Measurements from ENCODE around the gene TNP2.

The TNP2 gene

DNA sequence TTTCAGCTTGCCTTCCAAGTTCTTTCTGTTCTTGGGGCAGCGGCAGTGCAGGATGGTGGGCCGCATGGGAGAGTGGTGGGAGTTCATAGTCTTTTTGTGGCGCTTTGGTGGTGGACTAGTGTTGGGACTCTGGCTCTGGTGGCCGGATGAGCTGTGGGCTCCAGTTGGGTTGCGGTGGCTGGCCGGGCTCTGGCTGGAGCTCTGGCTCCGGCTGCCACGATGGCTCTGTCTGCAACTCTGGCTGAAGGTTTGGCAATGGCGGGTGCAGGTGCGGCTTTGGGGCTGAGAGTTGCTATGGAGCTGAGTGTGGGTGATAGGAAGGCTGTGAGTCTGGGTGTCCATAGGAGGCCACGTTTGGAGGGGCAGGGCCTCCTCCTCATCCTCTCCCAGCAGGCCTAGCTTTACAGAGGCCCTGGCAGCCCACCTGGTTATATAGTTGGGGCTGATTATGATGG, at the start of gene TNP2:
Gene TNP2 (minus strand): TSS at position 405 of the 455 bp plus-strand sequence. CDS start 63 bp downstream, at position 342.
- no peak for DNase-seq (ENCODE audit: low read depth in 3 of 3)

DNA sequence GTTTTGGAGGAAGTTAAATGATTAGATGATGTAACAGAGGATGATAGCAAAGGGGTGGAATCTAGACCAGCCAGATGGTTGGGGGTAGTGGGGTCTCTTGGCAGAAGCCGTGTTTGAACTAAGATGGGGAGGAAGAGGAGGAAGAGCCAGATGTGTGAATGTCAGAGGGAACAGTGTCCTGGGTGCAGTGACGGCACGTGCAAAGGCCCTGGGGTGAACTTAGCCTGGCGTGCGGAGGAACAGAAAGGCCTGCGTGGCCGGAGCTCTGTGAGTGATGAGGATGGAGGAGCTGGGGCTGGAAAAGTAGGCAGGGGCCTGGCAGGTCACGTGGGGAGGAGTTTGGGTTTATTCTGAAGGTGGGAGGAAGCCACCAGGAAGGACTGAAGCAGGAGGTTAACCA, 49.7 kb upstream of the TNP2 start:
- DNase-seq (ENCODE audit: low read depth in 3 of 3): no peak

DNA sequence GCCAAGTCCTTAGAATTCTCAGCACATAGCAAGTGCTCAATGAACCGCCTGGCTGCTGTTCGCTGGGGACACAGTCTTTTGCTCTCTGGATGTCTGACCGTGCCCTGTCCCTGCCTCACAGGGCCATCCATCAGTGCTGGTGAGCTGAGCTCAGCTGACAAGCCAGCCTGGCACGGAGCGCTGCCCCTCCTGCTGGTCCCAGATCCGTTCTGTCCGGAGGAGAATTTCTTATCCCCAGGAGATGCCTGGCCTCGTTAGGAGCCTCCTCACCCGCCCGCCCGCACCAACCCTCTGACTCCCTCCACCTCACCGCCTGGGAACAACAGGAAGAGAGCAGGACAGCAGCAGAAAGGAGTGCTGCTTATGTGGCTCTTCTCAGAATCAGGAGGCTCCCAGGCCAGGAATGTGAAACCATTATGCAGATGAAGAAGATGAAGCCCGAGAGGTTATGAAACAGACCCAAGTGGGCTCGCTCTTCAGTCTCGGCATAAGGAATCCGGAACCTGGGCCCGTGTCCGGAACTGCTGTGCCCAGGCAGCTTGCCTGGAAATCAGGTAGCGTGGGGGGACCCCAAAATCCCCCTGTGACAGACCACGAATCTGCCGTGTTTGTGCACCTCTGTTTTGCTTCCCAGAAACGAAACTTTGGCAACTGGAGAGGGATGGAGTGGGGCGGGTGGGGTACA, 47.3 kb upstream of the TNP2 start:
- no peak for DNase-seq (ENCODE audit: low read depth in 3 of 3)

DNA sequence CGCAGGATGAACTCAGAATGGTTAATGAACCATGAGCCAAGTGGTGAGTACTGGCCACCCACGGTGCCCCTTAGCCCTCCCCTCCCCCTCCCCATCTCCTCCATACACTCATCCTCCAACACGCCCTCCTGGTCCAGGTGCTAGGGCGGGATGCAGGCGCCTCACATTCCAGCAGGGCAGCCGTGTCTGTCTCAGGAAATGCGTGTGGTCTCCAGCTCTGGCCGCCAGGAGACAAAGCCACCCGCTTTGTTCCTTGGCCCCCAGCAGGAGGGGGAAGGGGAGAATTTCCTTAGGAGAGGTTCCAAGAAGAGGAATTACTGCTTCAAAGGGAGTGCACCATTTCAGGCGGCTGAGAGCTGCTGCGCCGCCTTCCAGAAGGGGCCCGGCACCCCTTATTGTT, 46.4 kb upstream of the TNP2 start:
- no peak for DNase-seq (ENCODE audit: low read depth in 3 of 3)

DNA sequence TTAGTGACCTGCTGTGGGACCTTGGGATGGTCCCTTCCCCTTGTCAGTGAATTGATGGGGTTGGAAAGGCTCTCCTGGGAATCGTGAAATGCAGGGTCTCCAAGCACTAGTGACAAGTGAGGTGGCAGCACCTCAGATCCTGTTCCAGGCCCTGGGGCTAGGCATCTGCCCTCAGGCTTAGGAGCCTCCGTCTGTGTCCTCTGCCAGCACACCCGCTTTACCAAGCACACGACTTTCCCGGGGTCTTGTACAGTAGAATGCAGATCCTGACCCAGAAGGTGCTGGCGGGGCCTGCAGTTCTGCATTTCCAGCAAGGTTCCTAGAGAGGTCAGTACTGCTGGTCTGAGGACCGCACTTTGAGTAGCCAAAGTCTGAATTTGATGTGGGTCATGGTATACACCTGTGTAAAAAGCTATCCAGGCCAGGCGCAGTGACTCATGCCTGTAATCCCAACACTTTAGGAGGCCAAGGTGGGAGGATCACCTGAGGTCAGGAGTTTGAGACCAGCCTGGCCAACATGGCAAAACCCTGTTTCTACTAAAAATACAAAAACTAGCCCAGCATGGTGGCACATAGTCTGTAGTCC, 45.3 kb upstream of the TNP2 start:
- DNase-seq (ENCODE audit: low read depth in 3 of 3): no peak

DNA sequence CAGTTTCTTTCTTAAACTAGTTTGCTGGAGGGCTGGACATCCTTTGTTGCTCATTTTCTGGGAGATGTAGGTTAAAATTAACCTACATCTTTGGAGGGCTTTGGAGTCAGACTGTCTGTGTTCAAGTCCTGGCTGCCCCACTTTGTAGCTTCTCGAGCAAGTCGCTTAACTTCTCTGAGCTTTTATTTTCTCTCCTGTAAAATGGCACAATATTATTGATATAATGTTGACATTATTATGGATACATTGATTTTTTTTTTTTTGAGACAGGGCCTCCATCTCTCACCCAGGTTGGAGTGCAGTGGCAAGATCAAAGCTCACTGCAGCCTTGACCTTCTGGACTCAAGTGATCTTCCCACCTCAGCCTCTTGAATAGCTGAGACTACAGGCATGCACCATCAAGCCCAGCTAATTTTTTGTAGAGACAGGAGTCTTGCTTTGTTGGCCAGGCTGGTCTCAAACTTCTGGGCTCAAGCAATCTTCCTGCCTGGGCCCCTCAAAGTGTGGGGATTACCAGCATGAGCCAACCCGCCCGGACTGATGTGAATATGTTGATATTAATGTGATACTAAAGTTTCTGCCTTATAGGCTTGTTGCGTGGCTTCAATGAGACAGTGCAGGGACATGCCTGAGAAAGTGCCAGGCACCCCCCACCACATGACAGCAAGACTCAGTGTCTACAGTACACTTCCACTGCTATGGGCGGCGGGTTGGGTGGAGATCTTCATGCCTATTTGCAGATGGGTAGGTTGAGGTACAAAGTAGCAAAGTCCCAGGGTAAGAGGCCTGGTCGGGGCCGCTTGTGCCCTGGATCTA, 44.6 kb upstream of the TNP2 start:
- DNase-seq (ENCODE audit: low read depth in 3 of 3): no peak

DNA sequence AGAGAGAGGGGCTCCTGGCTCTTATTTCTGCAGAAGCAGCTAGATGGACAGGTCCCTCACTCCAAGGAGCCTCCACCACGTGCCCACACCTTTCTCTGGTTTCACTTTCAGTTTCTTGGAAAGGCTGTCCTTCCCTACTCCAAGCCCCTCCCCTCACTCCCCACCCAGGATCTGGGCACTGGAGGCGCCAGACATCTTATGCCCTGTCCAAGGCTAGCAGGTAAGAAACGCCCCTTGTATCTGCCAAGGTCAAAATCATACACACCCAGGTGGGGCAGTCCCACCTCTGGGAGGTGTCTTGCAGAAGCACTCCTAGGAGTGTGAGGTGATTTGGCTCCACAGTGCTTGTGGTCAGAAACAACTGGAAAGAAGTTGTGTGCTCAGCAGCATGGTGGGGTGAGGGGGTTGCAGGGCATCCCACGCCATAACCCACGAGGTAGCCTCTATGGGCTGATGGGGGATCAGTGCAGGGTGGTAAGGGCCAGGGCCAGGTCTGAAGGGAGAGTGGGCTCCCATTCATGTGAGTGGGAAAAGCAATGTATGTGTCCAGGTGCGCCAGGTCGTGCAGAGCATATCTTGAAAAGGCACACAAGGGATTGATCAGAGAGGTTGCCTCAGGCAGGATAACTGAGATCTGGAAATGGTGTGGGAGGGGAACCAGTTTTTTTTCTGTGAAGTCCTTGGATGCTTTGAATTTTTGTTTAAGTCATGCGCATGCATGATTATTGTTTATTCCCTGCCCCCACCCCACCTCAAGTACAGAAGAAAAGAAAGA, 43.8 kb upstream of the TNP2 start:
- DNase-seq (ENCODE audit: low read depth in 3 of 3): no peak

DNA sequence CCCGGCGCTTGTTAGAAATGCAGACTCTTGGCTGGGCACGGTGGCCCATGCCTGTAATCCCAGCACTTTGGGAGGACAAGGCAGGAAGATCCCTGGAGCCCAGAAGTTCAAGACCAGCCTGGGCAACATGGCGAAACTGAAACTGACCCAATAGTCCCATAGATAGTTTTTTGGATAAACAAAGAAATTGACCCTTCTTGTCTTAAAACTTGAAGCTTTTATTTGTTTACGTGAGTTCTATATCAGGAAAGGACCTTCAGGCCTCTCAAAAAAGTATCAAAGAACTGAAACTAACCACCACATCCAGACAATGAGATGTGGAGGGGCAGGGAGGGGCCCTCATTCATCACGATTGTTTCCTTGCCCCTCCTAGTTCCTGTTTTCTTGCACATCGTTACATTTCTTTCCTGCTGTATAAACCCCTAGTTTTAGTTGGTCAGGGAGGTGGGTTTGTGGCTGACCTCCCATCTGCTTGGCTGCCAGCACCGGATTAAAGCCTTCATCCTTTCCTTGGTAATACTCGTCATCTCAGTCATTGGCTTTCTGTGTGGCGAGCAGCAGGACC, 42.0 kb upstream of the TNP2 start:
- no peak for DNase-seq (ENCODE audit: low read depth in 3 of 3)

DNA sequence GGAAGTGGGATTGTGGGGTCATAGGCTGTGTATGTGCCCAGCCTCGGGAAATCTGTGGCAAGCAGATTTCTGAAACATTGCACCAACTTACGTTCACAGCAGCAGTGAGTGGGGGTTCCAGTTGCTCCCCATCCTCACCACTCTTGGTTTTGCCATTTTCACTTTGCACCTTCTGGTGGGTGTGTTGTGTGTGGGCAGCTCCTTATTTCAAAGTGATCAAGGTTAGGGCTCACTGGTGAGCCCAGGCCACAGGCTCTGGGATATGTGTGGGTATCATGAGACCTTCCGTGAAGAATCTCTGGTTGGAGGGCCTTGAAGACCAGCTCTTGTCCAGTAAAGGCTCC, 41.5 kb upstream of the TNP2 start:
- no peak for DNase-seq (ENCODE audit: low read depth in 3 of 3)

DNA sequence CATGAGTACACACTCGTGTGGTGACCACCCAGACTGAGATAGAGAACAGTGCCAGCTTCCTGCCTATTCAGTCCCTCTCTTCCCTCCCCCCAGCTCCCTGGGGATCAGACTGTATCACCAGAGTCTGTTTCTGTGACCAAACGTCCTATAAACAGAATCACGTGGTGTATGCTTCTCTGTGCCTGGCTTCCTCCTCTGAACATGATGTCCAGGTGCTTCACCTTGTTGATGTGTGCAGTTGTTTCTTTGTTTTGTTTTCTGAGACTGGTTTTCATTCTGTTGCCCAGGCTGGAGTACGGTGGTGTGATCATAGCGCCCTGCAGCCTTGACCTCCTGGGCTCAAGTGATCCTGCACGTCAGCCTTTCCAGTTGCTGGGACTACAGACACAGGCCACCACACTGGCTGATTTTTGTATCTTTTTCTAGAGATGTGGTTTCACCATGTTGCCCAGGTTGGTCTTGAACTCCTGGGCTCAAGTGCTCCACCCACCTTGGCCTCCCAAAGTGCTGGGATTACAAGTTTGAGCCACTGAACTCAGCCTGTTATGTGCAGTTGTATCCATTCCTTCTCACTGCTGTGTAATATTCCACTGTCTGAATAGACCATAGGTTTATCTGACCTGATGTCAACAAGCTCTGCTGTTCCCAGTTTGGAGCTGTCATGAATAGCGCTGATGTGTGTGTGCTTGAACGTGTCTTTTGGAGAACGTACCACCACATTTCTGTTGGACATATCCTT, 40.9 kb upstream of the TNP2 start:
- DNase-seq (ENCODE audit: low read depth in 3 of 3): no peak

DNA sequence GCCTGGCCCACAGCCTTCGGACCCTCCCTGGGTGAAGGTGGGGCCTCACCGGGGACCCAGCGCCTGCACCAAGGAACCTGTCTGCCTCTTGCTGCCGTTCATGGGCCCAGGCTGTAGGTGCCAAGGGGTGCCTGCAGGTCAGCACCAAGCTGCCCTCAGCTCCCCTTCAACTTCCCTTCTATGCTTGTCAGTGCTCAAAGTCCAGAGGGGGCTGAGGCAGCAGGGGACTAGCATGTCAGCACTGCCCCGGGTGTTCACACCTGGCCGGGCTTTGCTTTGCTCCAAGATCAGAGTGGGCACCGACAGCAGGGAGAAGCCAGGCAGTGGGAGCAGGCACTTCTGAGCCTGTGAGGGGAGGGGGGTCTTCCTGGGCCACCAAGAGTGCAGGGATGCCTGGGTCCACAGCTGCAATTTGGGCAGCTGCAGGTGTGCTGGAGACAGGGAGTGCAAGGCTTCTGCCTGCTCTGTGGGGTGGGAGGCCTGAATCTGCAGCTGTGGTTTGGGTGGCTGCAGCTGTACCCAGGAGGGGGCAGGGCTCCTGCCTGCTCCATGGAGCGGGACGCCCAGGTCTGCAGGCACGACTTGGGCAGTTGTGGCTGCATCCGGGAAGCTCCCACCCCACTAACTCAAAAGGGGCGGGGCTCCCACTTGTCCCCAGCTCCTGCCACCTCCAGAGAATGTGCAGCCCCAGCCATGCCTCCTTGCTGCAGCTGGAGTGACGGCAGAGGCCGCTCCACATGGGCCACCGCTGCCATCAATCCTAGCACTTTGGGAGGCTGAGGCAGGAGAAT, 39.6 kb upstream of the TNP2 start:
- no peak for DNase-seq (ENCODE audit: low read depth in 3 of 3)

DNA sequence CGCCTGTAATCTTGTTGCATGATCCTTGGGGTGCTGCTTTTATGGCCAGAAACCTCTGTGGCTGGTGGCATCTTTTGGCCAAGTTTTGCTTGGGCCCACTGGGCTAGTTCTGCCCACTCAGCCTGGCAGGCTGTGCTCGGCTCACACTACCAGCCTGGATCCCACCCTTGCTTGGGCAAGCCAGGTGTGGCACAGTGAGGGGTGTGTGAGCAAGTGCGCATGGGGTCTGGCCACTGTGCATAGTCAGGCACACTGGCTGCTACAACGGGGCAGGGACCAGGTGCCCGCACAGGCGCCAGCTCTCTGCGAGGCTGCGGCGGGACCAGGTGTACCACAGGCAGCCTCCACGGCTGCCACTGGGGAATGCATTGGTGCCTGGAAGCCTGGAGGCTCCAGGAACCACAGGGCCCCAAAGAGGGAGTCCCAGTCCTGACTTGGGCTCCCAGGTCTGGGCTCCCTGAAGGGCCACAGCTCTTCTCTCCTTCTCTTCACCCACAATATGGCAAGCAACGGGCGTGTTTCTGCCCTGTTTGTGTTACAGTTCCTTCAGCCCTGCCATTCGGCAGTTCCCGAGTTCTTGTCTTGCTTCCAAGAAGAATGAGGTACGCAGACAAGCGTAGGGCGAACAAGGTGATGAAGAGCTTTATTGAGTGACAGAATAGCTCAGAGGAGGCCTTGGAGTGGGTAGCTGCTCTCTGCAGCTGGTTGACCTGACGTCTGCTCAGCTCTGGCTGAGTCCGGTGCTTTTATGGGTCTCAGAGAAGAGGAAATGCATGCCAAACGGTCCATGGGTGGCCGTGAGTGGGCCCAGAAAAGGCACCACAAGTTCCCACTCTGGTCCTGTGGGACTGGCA, 38.7 kb upstream of the TNP2 start:
- no peak for DNase-seq (ENCODE audit: low read depth in 3 of 3)

DNA sequence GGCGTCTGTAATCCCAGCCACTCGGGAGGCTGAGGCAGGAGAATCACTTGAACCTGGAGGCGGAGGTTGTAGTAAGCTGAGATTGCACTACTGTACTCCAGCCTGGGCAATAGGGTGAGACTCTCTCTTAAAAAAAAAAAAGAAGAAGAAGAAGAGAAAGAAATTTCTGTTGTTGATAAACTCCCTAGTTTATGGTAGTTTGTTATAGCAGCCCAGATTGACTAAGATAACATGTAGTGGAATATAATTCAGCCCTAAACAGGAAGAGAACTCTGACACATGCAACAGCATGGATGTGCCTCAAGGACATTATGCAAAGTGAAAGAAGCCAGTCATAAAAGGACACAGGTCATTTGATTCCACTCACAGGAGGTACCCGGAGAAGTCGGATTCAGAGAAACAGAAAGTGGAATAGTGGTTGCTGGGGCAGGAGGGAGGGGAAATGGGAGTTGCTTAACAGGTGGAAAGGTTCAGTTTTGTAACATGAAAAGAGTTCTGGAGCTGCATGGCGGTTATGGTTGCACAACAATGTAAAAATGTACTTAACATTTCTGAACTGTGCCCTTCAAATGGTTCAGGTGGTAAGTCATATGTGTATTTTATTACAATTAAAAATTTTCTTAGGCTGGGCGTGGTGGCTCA, 38.0 kb upstream of the TNP2 start:
- DNase-seq (ENCODE audit: low read depth in 3 of 3): no peak

DNA sequence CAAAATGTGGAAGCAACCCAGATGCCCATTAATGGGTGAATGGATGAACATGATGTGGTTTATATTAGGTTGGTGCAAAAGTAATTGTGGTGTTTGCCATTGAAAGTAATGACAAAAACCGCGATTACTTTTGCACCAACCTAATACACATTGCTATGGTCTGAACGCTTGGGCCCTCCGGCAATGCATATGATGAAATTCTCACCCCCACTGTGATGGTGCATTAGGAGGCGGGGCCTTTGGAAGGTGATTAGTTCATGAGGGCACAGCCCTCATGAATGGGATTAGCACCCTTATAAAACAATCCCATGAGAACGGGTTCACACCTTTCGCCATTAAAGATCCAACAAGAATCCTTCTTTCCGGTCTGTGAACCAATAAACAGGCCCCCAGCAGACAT, 37.3 kb upstream of the TNP2 start:
- no peak for DNase-seq (ENCODE audit: low read depth in 3 of 3)

DNA sequence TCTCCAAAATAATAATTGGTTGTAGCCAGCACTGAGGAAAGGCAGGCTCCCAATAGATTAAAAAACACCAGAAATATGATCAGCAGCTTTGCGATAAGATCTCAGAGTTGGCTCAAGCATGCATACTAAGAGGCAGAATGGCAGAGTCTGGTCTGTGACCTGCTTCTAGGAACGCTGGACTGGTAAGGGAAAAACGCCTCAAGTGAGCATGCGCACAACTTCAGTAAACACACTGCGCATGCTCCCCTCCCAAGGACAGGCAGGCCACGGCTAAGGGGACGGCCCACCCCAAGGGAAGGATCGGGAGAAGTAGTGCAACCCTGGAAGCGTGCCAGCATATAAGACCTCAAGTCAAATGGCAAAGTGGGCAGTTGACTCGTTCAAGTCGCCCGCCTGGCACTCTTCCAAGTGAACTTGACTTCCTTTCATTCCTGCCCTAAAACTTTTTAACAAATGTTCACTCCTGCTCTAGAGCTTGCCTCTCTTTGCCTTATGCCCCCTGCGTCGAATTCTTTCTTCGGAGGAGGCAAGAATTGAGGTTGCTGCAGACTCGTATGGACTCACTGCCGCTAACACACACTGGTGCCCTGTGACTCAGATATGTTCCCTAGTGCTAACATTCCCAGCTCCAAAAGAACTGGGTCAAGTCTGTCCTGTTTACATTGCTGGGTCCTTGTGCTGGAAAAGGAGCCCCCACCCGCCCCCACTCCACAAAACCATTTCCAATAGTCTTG, 34.4 kb upstream of the TNP2 start:
- DNase-seq (ENCODE audit: low read depth in 3 of 3): no peak

DNA sequence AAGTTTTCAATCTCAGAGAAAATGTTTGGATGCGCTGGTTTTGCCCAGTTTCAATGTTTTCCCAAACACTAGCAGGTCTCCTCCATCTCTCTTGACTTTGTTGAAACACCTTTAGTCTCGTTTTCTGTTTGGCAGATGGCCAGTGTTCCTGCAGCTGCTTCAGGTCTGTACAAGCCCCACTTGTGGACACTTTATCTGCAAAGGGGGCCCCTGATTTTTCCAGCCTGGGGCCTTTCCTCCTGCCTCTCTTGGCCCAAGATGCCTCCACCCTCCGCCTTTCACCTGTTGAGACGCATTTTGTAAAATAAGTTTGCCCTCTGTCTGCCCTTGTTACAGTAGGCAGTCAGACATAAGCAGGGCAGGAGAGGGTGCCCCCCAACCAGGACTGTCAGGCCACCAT, 33.9 kb upstream of the TNP2 start:
- no peak for DNase-seq (ENCODE audit: low read depth in 3 of 3)

DNA sequence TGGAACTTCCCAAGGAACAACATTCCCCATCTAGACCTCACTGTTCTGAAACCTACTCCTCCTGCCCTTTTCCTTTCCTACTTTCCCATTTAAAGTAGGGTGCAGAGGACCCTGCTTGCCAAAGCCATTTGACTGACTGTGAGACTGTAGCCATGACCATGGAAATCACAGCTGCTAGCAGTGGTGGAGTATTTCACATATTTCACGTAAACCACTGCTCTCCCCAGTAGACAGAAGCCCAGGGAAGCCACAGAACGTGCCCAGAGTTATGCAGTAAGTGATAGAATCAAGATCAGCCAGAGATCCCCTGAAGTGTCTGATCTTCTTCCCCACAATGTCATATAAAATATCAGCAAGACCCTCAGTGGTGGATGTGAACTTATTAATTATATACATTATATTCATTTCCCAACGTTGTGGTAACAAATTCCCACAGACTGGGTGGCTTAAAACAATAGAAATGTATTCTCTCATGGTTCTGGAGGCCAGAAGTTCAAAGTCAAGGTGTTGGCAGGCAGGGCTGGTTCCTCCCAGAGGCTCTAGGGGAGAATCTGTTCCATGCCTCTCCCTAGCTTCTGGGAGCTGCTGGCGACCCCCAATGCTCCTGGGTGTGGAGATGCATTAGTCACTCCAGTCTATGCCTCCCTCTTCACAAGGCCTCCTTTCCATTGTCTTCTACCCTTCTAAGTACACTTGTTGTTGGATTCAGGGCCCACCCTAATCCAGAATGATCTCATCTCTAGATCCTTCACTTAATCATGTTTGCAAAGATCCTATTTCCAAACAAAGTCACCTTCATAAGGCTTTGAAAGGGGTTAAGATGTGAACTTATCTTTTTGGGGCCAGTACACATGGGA, 32.7 kb upstream of the TNP2 start:
- no peak for DNase-seq (ENCODE audit: low read depth in 3 of 3)
